GM12864 (cell line): ENCODE data around the gene KPNA3.

Source experiments
- DNase-seq: peaks from one replicate; pipeline ENCODE4 v3.0.0-alpha.2; 2011; ENCODE audit warnings: low read depth
- H3K4me3 ChIP-seq: 2 replicates; pipeline ENCODE4 v1.5.1; 2011; ENCODE audit warnings: mild to moderate bottlenecking, low read depth, low read length, control low read depth
- CTCF ChIP-seq: IDR thresholded peaks from 2 replicates; pipeline ENCODE4 v1.5.1; 2011; ENCODE audit warnings: low read depth, mild to moderate bottlenecking, moderate library complexity, low read length, control low read depth, inconsistent platforms; ENCODE audit errors: missing control alignments

KPNA3 gene

DNA sequence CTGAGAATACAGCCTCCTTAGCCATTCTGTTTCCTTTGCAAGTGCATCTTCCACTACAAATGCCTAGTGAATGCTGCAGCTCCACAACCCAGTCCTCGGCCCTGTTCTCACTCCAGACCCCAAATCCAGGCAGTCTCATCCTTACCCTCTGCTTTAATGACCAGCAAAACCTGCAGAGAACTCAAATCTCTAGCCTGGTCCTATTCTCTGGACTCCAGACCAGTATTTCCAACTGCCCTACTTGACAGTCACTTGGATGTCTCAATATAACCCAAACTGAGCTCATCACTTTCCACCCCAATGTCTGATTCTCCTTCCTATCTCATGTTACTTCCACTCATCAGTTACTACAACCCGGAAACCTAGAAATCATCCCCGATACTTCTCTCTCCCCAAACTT lies 98.6 kb downstream of the KPNA3 start:
- TF ChIP-seq CTCF, result no peak
- DNase-seq, result no peak
- no peak overlapping the region for H3K4me3 ChIP-seq

DNA sequence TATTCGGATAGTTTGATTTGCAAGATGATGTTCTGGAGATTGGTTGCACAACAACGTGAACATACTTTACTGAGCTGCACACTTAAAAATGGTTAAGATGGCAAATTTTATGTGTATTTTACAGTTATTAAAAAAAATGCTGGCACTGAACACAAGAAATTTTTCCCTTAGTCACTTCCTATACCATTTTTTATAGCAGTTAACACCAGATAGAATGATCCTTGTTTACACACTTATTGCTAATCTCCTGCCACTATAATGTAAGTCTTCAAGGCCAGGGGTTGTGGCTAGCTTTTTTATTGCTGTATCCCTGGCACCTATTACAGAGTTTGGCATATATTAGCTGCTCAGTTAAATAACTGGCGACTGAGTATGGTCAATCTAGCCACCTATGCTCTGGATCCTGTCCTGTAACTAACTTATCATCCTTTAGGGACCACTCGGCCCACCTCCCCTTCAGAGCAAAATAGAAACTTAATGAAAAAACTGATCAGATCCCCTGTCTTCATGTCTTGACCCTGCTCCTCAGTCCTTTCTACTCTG lies 99.2 kb downstream of the KPNA3 start:
- TF ChIP-seq CTCF, result no peak
- no peak for DNase-seq
- H3K4me3 ChIP-seq, result no peak overlapping the region

DNA sequence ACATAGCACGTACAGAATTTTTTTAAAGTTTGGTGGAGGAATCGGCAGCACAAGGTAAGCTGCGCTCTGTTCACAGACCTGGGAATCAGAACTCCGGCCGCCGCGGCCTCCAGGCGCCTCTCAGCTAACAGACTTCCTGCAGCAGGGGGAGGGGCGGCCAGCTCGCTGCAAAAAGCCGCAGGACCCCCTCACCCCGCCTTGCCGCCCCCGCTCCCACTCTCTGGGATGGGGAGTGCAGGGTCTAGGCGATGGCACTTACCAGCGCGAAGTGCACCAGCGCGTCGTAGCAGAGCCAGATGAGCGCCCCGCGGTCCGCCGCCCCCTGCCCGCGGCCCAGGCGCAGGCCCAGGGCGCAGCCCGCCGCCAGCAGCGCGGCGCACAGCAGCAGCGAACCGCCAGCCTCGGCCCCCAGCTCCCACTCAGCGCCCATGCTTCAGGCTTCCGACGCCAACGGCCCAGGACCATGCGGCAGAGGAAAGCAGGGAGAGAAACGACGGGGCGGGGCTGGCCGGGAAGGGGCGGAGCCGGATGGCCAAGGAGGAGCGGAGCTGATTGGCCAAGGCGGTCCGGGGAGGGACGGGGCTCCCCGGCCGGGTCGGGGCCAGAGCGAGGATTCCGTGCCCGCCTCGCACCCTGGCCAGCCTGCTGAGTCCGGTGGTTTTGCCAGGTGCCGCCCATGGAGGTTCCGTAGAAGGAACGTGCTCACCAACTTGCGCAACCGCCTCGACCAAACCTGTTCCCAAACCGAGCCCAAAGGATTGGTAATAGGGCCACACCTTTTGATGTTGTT lies 101.3 kb downstream of the KPNA3 start, which contains the start of gene EBPL:
EBPL (minus strand) TSS at position 492 of the 790 bp plus-strand sequence; CDS start at position 430, 62 bp downstream.
- TF ChIP-seq CTCF, result no peak
- peak within 1 kb of the TSS; percentile 54 for H3K4me3 ChIP-seq
- peak; percentile 53 for DNase-seq

DNA sequence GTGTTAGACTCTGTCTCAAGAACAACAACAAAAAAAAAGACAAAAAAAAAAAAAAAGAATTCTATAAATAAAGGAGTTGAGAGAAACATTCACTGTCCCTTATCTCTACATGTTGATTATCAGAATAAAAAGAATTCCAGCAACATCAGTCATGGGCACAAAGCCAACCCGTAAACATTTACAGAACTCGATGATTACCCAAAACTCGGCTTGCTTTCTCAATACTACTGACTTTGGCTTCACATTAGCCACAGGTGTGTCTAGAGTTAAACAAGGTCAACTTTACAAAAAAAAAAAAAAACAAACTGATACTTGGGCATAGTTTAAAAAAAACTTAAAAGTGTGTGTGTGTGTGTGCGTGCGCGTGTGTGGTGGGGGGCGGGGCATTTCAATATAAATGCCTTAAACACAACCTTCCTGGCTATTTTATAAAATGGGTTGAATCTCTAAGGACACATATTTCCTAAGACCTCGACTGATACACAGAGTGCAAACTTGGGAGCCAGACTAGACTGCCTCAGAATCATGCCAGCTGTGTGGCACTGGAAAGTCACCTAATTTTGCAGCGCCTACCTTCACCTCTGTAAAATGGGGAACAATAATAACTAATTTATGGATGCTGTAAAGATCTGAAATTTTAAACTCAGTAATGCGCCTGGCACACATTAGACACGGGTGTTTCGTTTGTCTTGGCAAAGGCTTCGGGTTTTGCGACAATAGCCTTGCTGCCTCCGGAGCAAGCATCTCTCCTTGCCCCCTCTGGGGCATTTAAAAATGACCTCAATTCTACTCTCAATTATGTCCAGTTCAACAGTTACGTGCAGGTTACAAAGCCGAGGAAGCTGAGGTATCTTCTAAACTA lies 102.1 kb downstream of the KPNA3 start:
- TF ChIP-seq CTCF, result no peak
- no peak for DNase-seq
- peak overlapping the region; percentile 54 for H3K4me3 ChIP-seq

- no peak for TF ChIP-seq CTCF
- no peak for DNase-seq
- H3K4me3 ChIP-seq, result no peak overlapping the region
Observed at GRCh38 chr13:49683489-49683888, 109.0 kb downstream of the KPNA3 start.

DNA sequence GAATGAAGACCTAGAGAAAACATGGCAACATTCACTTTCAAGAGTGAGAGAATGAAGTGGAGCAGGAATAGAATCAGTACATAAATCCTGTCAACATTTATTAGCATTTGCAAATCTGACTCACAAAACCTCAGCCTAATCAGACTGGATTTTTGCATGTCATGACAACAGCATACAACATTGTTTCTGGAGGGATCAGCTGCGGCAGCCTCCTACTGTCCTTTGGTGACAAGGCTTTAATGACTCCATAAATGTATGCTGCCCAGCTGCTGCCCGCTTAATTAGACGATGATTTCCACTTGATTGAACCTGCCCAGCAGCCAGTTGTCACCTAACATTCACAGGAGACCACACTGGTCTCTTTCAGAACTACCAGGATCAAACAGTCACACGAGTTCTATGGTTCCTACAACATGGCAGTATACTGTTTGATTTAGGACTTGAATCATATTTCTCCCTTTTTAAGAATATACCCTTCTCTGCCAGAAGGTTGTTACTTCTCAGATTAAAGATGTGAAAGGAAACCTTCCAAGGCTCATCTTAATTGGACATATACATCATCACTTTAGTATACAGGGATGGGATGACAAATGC lies 110.5 kb downstream of the KPNA3 start:
- H3K4me3 ChIP-seq, result no peak overlapping the region
- DNase-seq, result no peak
- no peak for TF ChIP-seq CTCF
